Vagina (tissue), 2 donors: ENCODE measurements around the gene MAOB.

Source experiments
- POLR2A ChIP-seq, 2 donors: fragments of 450-650 bp; IDR thresholded peaks; one replicate each; pipeline ENCODE4 v1.6.1; 2017; ENCODE audit warnings: antibody characterized with exemption in 2 of 2, mild to moderate bottlenecking in 2 of 2, moderate library complexity in 2 of 2
- POLR2AphosphoS5 ChIP-seq, 2 donors: sonication (generic); formaldehyde crosslinking; IDR thresholded peaks; one replicate each; pipeline ENCODE4 v1.9.0; 2017; ENCODE audit warnings: antibody characterized with exemption in 2 of 2, mild to moderate bottlenecking in 2 of 2, low read depth in 1 of 2; ENCODE audit not compliant: insufficient read depth in 1 of 2
- TF ChIP-seq, protein P1 (sequence below), 3 experiments: fragments of 450-650 bp in 2 of 3; fragments of 200-600 bp in 1 of 3; sonication (generic) in 1 of 3; IDR thresholded peaks; one replicate each; pipeline ENCODE4 v1.5.1; 2017 to 2019; ENCODE audit warnings: antibody characterized with exemption in 3 of 3, mild to moderate bottlenecking in 2 of 3, moderate library complexity in 2 of 3

DNA sequence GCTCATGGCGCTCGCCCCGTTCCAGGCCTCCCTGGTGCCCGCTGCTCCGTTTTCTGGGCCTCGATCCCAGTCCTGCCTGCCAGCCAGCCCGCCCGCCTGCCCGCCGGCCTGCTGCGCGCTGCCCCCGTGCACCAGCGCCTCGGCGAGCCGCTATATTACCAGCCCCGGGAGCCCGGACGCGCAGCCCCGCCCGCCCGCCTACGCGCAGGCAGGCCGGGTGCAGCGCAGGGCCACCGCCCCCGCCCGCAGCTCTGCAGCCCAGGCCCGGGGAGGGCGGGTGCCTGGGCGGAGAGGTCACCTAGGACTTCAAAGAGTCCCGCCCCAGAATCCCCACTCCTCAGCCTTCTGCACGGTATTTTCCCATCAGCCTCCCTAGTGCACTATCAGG lies at the start of gene MAOB:
- TF ChIP-seq, protein P1, sequence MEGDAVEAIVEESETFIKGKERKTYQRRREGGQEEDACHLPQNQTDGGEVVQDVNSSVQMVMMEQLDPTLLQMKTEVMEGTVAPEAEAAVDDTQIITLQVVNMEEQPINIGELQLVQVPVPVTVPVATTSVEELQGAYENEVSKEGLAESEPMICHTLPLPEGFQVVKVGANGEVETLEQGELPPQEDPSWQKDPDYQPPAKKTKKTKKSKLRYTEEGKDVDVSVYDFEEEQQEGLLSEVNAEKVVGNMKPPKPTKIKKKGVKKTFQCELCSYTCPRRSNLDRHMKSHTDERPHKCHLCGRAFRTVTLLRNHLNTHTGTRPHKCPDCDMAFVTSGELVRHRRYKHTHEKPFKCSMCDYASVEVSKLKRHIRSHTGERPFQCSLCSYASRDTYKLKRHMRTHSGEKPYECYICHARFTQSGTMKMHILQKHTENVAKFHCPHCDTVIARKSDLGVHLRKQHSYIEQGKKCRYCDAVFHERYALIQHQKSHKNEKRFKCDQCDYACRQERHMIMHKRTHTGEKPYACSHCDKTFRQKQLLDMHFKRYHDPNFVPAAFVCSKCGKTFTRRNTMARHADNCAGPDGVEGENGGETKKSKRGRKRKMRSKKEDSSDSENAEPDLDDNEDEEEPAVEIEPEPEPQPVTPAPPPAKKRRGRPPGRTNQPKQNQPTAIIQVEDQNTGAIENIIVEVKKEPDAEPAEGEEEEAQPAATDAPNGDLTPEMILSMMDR (IDR thresholded peaks at IDR 0.05) = no peak
- no peak for TF ChIP-seq POLR2A (IDR thresholded peaks at IDR 0.05)
- no peak for TF ChIP-seq POLR2AphosphoS5 (IDR thresholded peaks at IDR 0.05; ENCODE audit: insufficient read depth in 1 of 2, low read depth in 1 of 2)
